Esophagus muscularis mucosa (tissue), 4 donors: ENCODE data around the gene LPAR1. TPM values are rescaled to one million over a fixed set of nuclear protein-coding genes. Genes with fewer than 3 reads are reported as not detected.

Experiments
- DNase-seq: peaks from one replicate; pipeline ENCODE4 v3.0.0-alpha.2; 2017; ENCODE audit errors: extremely low spot score
- H3K27ac ChIP-seq, 4 donors: fragments of 200-600 bp; sonication (generic); replicated peaks in 1 of 4; 1 replicate in 3 of 4; 2 replicates in 1 of 4; pipeline ENCODE4 v1.5.1; 2016 to 2019; ENCODE audit warnings: mild to moderate bottlenecking in 1 of 4
- H3K27me3 ChIP-seq, 4 donors: fragments of 200-600 bp; sonication (generic); one replicate each; pipeline versions ENCODE4 v1.5.1 to v1.6.0; 2016 to 2019
- H3K36me3 ChIP-seq, 4 donors: fragments of 200-600 bp; sonication (generic); one replicate each; pipeline ENCODE4 v1.5.1; 2016 to 2019
- H3K4me1 ChIP-seq, 4 donors: fragments of 200-600 bp; sonication (generic); one replicate each; pipeline ENCODE4 v1.5.1; 2016 to 2019
- H3K4me3 ChIP-seq, 4 donors: fragments of 200-600 bp; sonication (generic); 1 replicate in 2 of 4; 2 replicates in 2 of 4; pipeline ENCODE4 v1.5.1; 2016 to 2019; ENCODE audit warnings: mild to moderate bottlenecking in 4 of 4, moderate library complexity in 1 of 4
- H3K9me3 ChIP-seq, 4 donors: fragments of 200-600 bp; sonication (generic); 1 replicate in 3 of 4; 2 replicates in 1 of 4; pipeline ENCODE4 v1.5.1; 2016 to 2019
- CTCF ChIP-seq, 3 experiments: fragments of 200-600 bp in 2 of 3; fragments of 450-650 bp in 1 of 3; sonication (generic) in 2 of 3; IDR thresholded peaks; one replicate each; pipeline ENCODE4 v1.5.1; 2017 to 2019; ENCODE audit warnings: antibody characterized with exemption in 3 of 3, mild to moderate bottlenecking in 2 of 3, moderate library complexity in 1 of 3
- EP300 ChIP-seq: sonication (generic); formaldehyde crosslinking; IDR thresholded peaks from one replicate; pipeline ENCODE4 v1.6.1; 2017; ENCODE audit warnings: antibody characterized with exemption
- POLR2A ChIP-seq: fragments of 450-650 bp; IDR thresholded peaks from one replicate; pipeline ENCODE4 v1.6.1; 2017; ENCODE audit warnings: antibody characterized with exemption, moderate library complexity, mild to moderate bottlenecking, low read depth
- POLR2AphosphoS5 ChIP-seq, 2 donors: sonication (generic); formaldehyde crosslinking; IDR thresholded peaks; one replicate each; pipeline ENCODE4 v1.6.1; 2017; ENCODE audit warnings: antibody characterized with exemption in 2 of 2
- WGBS: methylation state at CpG from one replicate; pipeline ENCODE4 v1.1.5; 2018; 5-methylcytosine and 5-hydroxymethylcytosine counted together
- intact Hi-C: fragments of 100-400 bp; cut with DNase I; formaldehyde crosslinking; loops from one replicate; pipeline ENCODE4 v1.15.1; 2023
- total RNA-seq, 4 donors: library from RNA; depleted of rRNA; stranded (reverse); fragments of >200 nt; gene quantifications; one replicate each; pipeline versions ENCODE4 v1.1.0 to v1.2.1, GENCODE V29; 2016

LPAR1 gene
- total RNA-seq, 4 donors from 2014 or later: 34.1 to 55.5 (median 48.8) TPM

- Histone ChIP-seq H3K4me3 (no peak overlapping the region), H3K36me3 (no peaks in the 10 kb centered on the region), H3K27ac (no peak overlapping the region), H3K9me3 (no peaks in the 10 kb centered on the region), H3K4me1 (no peaks in the 10 kb centered on the region), H3K27me3 (no peaks in the 10 kb centered on the region)
- DNase-seq: no peak
- 86% methylated on average over 2 of the region's 2 CpGs for WGBS
- TF ChIP-seq POLR2A (no peak), POLR2AphosphoS5 (IDR thresholded peaks at IDR 0.05) (no peak), CTCF (IDR thresholded peaks at IDR 0.05) (no peak), EP300 (no peak)
- intact Hi-C loops: no loop called here
Observed at GRCh38 chr9:110967196-110967595, 71.1 kb downstream of the LPAR1 start.

- H3K4me3 ChIP-seq: no peak overlapping the region
- no peak overlapping the region for H3K27ac ChIP-seq
- no peak for DNase-seq
- peaks cover 0 to 14% (median 12%) of the 10 kb centered on the region in 4 donors for H3K9me3 ChIP-seq
- intact Hi-C loops: no loop called here
- H3K36me3 ChIP-seq: no peaks in the 10 kb centered on the region
- no peaks in the 10 kb centered on the region for H3K4me1 ChIP-seq
- TF ChIP-seq EP300 (no peak), CTCF (IDR thresholded peaks at IDR 0.05) (no peak), POLR2AphosphoS5 (IDR thresholded peaks at IDR 0.05) (no peak), POLR2A (no peak)
- H3K27me3 ChIP-seq: no peaks in the 10 kb centered on the region
- 89% methylated on average over 2 of the region's 2 CpGs for whole genome bisulfite sequencing
Observed at GRCh38 chr9:110960288-110960687, 78.0 kb downstream of the LPAR1 start.

- DNase-seq: no peak
- Histone ChIP-seq H3K27me3 (no peaks in the 10 kb centered on the region), H3K4me3 (no peak overlapping the region), H3K9me3 (peaks cover 0 to 21% (median 12%) of the 10 kb centered on the region in 4 donors), H3K4me1 (no peaks in the 10 kb centered on the region), H3K27ac (no peak overlapping the region), H3K36me3 (no peaks in the 10 kb centered on the region)
- intact Hi-C loops: no loop called here
- WGBS: 91% methylated on average over 1 of the region's 1 CpG
- TF ChIP-seq EP300: no peak
- TF ChIP-seq POLR2A: no peak
- TF ChIP-seq POLR2AphosphoS5 (IDR thresholded peaks at IDR 0.05): no peak
- TF ChIP-seq CTCF (IDR thresholded peaks at IDR 0.05): no peak
Observed at GRCh38 chr9:110958847-110959246, 79.4 kb downstream of the LPAR1 start.

GRCh38 chr9:110954822-110955291 lies 83.4 kb downstream of the LPAR1 start:
- WGBS: 44% methylated on average over 1 of the region's 1 CpG
- Histone ChIP-seq H3K27ac (no peak overlapping the region), H3K9me3 (peaks cover 0 to 21% (median 12%) of the 10 kb centered on the region in 4 donors), H3K27me3 (no peaks in the 10 kb centered on the region), H3K36me3 (no peaks in the 10 kb centered on the region), H3K4me3 (no peak overlapping the region), H3K4me1 (peaks cover 0 to 9% (median 2%) of the 10 kb centered on the region in 4 donors)
- DNase-seq: no peak
- TF ChIP-seq POLR2A (no peak), CTCF (IDR thresholded peaks at IDR 0.05) (no peak), POLR2AphosphoS5 (IDR thresholded peaks at IDR 0.05) (no peak), EP300 (no peak)
- intact Hi-C loops: no loop called here

- no peak for TF ChIP-seq EP300
- no peak overlapping the region for H3K4me3 ChIP-seq
- no peaks in the 10 kb centered on the region for H3K27me3 ChIP-seq
- no peaks in the 10 kb centered on the region for H3K36me3 ChIP-seq
- peaks cover 0 to 10% (median 3%) of the 10 kb centered on the region in 4 donors for H3K9me3 ChIP-seq
- H3K4me1 ChIP-seq: peaks cover 0 to 9% (median 2%) of the 10 kb centered on the region in 4 donors
- 92% methylated on average over 4 of the region's 4 CpGs for WGBS
- H3K27ac ChIP-seq: no peak overlapping the region
- intact Hi-C loops: no loop called here
- no peak for DNase-seq
Observed at GRCh38 chr9:110952540-110952859, 85.8 kb downstream of the LPAR1 start.
